Left forelimb (tissue), 1 donor: ENCODE data around the gene MARCHF7.
"Not testable (repeated sequence)": the region's sequence is repeated elsewhere in the genome, so short reads cannot be mapped to it uniquely, and the experiment has no call there.

Experiments used
- DNase-seq: peaks from one replicate; pipeline ENCODE4 v3.0.0-alpha.2; 2018; ENCODE audit warnings: low spot score

The MARCHF7 gene, protein sequence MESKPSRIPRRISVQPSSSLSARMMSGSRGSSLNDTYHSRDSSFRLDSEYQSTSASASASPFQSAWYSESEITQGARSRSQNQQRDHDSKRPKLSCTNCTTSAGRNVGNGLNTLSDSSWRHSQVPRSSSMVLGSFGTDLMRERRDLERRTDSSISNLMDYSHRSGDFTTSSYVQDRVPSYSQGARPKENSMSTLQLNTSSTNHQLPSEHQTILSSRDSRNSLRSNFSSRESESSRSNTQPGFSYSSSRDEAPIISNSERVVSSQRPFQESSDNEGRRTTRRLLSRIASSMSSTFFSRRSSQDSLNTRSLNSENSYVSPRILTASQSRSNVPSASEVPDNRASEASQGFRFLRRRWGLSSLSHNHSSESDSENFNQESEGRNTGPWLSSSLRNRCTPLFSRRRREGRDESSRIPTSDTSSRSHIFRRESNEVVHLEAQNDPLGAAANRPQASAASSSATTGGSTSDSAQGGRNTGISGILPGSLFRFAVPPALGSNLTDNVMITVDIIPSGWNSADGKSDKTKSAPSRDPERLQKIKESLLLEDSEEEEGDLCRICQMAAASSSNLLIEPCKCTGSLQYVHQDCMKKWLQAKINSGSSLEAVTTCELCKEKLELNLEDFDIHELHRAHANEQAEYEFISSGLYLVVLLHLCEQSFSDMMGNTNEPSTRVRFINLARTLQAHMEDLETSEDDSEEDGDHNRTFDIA

GRCh38 chr2:159712143-159712928 lies at the start of gene MARCHF7:
Gene MARCHF7, plus strand, starts transcription at chr2:159712506. Its CDS starts 16,517 bp downstream, at chr2:159729023.
- DNase-seq, result peak; percentile 98

DNA sequence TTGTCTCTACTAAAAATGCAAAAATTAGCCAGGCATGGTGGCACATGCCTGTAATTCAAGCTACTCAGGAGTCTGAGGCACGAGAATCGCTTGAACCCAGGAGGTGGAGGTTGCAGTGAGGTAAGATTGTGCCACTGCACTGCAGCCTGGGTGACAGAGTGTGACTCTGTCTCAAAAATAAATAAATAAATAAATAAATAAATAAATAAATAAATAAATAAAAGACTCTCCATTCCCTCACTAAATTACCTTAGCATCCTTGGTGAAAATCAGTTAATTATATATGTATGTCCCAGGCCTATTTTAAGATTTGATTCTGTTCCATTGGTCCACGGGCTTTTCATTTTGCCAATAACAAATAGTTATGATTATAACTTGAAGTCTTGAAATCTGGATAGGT lies 44.9 kb upstream of the MARCHF7 start:
- DNase-seq, result not testable (repeated sequence)

DNA sequence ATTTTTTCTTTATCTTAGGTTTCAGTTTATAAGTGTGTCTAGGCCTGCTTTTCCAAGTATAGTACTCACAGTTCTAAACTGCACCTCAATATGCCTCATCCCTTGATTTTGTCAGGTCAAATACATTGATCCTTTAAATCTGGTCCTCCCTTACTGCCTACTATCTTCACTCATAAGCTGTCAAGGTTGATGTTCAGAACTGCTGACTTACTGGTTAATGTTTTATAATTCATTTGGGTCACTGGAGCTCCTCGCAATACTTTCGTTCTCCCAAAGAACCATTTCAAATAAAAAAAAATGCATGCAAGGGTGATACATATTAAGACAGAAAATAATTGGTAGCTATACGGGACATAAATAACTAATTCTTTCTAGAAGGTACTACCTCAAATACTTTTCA lies 41.3 kb upstream of the MARCHF7 start:
- no peak for DNase-seq

- DNase-seq, result no peak
Measured at GRCh38 chr2:159677654-159678053, 34.7 kb upstream of the MARCHF7 start.

DNA sequence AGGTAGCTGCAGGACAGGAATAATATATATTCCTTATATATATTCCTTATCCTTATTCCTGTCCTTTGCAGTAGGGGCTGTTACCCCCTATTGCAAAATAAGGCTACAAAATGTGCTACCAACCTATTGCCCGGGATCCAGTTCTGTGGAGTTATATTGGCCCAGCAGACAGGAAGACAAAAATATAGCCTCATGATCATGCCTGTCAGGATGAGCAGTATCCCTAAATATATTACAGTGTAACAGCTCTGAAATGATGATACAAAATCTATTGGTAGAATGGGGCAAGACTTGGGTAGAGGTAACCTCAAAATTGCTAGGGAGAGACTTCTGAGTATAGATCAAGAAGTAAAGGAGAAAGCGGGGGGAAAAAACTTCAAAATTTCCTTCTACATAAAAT lies 31.6 kb upstream of the MARCHF7 start:
- DNase-seq, result no peak

DNA sequence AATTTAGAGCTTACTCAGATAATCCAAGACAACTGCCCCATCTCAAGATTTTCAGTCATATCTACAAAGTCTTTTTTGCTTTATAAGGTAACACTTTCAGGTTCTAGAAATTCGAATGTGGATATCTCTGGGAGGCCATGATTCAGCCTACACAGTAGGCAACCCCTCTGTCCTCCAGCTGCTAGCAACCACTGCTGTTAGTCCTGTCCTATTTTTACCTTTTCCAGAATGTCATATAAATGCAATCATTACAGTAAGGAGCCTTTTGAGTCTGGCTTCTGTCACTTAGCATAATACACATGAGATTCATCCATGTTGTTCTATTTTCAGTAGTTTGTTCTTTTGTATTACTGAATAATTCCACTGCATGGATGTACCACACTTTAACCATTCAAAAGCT lies 28.5 kb upstream of the MARCHF7 start:
- no peak for DNase-seq

DNA sequence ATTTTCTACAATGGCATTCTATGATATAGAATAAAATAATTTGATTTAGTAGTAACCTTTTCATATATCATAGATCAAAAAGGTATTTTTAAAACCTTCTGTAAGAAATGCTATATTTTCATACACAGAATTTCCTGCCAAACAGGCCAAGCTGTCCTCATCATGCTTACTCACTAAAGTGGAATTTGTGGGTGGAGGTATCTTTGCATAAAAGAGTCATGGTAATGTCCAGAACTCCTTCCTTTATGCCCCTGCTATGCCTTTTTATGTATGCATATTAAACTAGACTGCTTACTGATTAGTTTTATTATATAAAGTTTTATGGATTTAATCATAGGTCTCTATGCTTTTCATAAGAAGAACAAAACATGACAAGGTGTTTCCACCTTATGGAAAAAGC lies 27.5 kb upstream of the MARCHF7 start:
- DNase-seq, result no peak

DNA sequence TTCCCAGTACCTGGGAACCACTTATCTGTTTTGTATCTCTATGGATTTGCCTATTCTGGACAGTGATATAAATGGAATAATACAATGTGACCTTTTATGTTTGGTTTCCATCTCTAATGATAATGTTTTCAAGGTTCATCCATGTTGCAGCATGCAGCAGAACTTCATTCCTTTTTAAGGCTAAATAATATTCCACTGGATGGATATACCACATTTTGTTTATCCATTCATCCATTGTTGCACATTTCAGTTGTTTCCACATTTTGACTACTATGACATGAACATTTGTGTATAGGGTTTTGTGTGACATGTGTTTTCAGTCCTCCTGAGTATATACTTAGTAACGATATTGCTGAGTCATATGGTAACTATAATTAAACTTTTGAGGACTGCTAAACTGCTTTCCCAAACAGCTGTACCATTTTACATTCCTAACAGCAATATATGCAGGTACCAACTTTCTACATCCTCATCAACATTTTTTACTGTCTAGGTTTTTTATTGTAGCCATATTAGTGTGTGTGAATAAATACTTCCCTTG lies 17.7 kb upstream of the MARCHF7 start:
- DNase-seq, result no peak

- no peak for DNase-seq
Measured at GRCh38 chr2:159695795-159696448, 16.4 kb upstream of the MARCHF7 start.

DNA sequence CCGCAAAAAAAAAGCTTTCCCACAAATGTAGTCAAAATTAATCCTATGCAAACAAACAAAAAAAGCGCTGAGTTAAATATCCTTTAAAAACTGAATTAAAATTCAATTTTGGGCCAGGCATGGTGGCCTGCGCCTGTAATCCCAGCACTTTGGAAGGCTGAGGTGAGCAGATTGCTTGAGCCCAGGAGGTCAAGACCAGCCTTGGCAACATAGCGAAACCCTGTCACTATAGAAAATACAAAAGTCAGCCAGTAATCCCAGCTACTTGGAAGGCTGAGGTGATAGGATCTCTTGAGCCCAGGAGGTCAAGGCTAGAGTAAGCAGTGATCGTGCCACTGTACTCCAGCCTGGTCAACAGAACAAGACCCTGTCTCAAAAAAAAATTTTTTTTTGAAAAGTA lies 8.8 kb upstream of the MARCHF7 start:
- no peak for DNase-seq

DNA sequence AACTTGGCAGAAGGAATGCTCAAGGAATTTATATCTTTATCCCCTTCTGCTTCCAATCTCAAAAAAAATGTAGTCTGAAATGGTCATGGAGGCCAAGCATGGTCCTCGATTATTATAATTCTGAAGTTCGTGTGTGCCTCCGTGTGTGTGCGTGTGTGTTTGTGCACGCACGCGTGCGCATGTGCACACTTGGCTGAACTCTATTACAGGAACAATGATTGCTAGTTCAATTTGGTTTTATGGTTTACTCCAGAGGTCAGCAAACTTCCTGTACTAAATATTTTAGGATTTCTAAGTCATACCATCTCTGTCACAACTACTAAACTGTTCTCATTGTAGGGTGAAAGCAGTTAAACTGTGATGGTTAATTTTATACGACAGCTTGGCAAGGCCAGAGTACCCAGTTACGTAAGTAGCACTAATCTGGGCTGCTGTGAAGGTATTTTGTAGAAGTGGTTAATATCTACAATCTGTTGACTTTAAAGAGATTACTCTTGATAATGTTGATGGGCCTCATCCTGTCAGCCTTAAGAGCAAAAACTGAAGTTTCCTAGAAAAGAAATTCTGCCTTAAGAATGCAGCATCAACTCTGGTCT lies 5.8 kb upstream of the MARCHF7 start:
- DNase-seq, result no peak

GRCh38 chr2:159708066-159708760 lies 4.1 kb upstream of the MARCHF7 start:
- DNase-seq, result no peak

DNA sequence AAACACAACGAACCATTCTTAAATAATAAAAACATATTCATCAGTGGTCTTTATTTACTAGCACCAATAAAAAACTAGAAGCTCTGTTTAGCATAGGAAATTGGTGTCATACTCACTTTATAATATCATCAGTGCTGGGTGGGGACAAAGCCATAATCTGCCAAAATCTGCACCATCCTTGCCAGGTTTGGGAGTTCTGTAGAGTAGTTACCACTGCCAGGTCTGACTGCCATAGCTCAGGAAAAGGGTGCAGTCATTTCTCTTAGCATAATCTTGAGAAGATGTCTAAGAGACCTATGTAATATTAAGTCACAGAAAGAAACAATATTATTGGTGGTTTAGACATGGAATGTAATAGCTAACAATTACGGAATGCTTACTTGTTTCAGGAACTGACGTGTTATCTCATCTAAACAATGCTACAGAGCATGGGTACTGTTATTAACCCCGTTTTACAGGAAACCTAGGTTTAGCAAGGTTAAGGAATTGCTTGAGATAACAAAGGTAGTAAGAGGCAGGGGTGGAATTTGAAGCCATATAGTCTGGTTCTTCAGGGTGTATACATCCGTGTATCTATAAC lies 1.6 kb upstream of the MARCHF7 start:
- no peak for DNase-seq

GRCh38 chr2:159711562-159712142 lies 654 bp upstream of the MARCHF7 start:
- no peak for DNase-seq

DNA sequence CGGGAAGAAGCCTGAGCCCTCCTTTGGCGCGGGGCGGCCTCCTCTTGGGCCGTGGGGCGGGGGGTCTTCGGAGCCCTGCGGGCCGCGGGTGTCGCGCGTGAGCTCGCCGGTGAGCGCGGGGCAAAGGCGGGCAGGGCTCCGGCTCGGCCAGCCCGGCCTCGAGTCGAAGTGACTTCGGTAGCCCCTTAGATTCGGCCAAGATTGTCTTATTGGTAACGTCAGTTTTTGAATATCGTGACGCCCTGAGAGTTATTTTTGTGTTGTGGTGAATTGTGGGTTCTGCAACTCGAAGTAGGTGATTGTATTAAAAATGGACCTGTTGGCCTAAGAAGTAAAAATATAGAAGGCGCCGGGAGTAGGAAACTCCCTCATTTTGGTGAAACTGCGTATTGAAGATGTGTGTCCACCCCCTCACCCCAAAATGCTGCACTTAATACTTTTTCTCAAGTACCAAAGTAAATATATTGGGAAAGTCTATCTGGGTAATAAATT lies 669 bp downstream of the MARCHF7 start:
- DNase-seq, result no peak

GRCh38 chr2:159713631-159714246 lies 1.4 kb downstream of the MARCHF7 start:
- no peak for DNase-seq

DNA sequence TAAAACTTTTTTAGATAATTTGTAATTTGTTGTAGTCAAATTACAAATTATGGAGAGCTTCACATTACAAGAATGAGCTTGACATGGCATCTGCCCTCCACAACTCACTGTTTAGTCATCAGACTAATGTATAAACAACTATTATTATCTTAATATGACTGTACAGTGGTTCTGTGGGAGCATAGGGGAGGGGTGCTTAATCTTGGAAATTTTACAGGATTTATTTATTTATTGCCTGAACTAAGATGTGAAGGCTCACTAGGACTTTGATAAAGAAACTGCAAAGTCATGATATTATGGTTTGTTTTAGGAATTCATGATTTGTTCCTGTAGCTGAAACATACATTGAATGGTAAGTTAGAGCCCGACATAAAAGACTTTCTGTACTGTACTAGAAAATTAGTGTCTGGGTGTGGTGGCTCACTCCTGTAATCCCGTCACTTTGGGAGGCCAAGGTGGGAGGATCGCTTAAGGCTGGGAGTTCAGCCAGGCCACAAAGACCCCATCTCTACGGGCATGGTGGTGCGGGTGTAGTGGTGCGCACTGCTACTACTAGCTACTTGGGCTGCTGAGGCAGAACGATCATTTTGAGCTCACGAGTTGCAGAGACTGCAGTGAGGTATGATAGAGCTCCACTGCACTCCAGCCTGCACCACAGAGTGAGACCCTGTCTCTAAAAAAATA lies 2.1 kb downstream of the MARCHF7 start:
- DNase-seq, result no peak

GRCh38 chr2:159715451-159715850 lies 3.1 kb downstream of the MARCHF7 start:
- DNase-seq, result no peak

GRCh38 chr2:159716409-159716808 lies 4.1 kb downstream of the MARCHF7 start:
- not testable (repeated sequence) for DNase-seq
